GM18867 (cell line): ENCODE measurements around the gene UBFD1.
"Not testable (repeated sequence)": the region's sequence is repeated elsewhere in the genome, so short reads cannot be mapped to it uniquely, and the experiment has no call there.

Experiments
- ATAC-seq: cut with Tn5 transposase; IDR thresholded peaks from one replicate; pipeline ENCODE4 v1.9.1; 2021; ENCODE audit warnings: mild to moderate bottlenecking, moderate library complexity; ENCODE audit not compliant: unreplicated experiment

UBFD1 gene

GRCh38 chr16:23597003-23597756 lies 39.7 kb downstream of the UBFD1 start:
- no peak for ATAC-seq

DNA sequence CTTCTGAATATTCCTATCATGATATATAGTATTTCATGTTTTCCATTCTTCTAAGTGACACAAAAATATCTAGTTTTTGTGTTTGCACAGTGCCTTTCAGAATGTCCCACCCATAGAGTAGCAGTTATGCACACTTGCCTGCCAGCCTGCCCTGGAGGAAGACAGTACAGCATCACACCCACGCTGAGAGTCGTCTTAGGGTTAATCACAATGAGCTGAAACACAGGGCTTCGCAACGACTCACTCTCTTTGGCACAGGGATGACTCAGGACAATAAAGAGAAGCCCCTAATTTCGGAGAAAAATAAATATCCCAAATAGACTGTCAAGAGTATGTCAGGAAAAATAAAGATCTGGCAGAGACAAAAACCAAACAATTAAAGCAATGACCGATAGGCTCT lies 50.2 kb downstream of the UBFD1 start:
- no peak for ATAC-seq

DNA sequence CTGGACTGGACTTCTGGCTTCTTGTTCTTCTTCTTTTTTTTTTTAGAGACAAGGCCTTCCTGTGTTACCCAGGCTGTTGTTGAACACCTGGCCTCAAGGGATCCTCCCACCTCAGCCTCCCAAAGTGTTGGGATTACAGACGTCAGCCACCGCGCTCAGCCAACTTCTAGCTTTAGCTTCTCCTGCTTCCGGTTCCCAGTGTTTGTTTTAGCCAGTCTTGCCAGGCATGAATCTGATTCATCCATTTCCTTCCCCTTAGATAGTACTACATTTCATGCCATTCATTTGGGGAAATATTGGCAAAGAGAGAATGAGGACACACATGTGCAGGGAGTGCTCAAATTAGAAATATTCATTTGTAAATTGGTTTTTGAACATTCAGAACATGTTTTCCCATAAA lies 50.7 kb downstream of the UBFD1 start:
- no peak for ATAC-seq

GRCh38 chr16:23609929-23610328 lies 52.4 kb downstream of the UBFD1 start:
- no peak for ATAC-seq

DNA sequence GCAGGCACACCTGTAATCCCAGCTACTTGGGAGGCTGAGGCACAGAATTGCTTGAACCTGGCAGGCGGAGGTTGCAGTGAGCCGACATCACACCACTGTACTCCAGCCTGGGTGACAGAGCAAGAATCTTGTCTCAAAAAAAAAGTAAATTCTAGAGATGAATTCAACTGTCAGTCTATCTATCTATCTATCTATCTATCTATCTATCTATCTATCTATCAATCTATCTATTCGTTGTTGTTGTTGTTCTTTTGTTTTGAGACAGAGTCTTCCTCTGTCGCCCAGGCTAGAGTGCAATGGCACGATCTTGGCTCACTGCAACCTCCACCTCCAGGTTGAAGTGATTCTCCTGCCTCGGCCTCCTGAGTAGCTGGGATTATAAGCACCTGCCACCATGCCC lies 53.4 kb downstream of the UBFD1 start:
- ATAC-seq: not testable (repeated sequence)

DNA sequence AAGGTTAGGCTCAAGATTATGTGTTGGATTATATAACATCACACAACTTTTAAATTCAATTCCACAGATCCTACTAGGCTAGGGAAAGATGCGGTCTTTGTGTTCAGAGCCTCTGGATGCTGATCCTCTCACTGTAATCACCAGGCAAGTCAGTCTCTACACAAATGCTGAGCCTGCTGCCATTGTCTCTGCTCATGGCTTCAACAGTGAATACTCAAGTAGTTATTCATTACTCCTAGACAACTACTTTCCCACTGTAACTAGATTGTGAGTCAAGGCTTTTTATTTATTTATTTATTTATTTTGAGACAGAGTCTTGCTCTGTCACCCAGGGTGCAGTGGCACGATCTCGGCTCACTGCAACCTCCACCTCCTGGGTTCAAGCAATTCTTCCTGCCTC lies 54.4 kb downstream of the UBFD1 start:
- ATAC-seq: no peak

GRCh38 chr16:23615805-23616204 lies 58.3 kb downstream of the UBFD1 start:
- ATAC-seq: no peak
